Hepatocyte (in vitro differentiated cells): ENCODE data around the gene ACSL3. TPM values are rescaled to one million over a fixed set of nuclear protein-coding genes. Genes with fewer than 3 reads are reported as not detected.
A peak's percentile ranks its signal among the peaks of the same experiment; 100 is the strongest.

Experiments
- DNase-seq: peaks from one replicate; pipeline ENCODE4 v3.0.0-alpha.2; 2016; ENCODE audit warnings: low spot score
- H2AFZ ChIP-seq: fragments of 200-600 bp; sonication (generic); 2 replicates; pipeline ENCODE4 v1.6.0; 2016; ENCODE audit warnings: antibody characterized with exemption, mild to moderate bottlenecking
- H3K27ac ChIP-seq: fragments of 200-600 bp; sonication (generic); 2 replicates; pipeline ENCODE4 v1.5.1; 2016; ENCODE audit warnings: mild to moderate bottlenecking
- H3K27me3 ChIP-seq: fragments of 200-600 bp; sonication (generic); 2 replicates; pipeline ENCODE4 v1.6.1; 2016
- H3K36me3 ChIP-seq: fragments of 200-600 bp; sonication (generic); replicated peaks from 2 replicates; pipeline ENCODE4 v1.5.1; 2016; ENCODE audit warnings: low read depth; ENCODE audit not compliant: insufficient read depth
- H3K4me1 ChIP-seq: fragments of 200-600 bp; sonication (generic); 2 replicates; pipeline ENCODE4 v1.5.1; 2016; ENCODE audit warnings: mild to moderate bottlenecking, moderate library complexity; ENCODE audit not compliant: insufficient read depth
- H3K4me2 ChIP-seq: fragments of 200-600 bp; sonication (generic); 2 replicates; pipeline ENCODE4 v1.6.0; 2016
- H3K4me3 ChIP-seq: fragments of 200-600 bp; sonication (generic); 2 replicates; pipeline ENCODE4 v1.5.1; 2016; ENCODE audit warnings: mild to moderate bottlenecking
- H3K79me2 ChIP-seq: fragments of 200-600 bp; sonication (generic); 2 replicates; pipeline ENCODE4 v1.6.0; 2017; ENCODE audit warnings: mild to moderate bottlenecking
- H3K9me2 ChIP-seq: fragments of 200-600 bp; sonication (generic); replicated peaks from 2 replicates; pipeline ENCODE4 v1.6.0; 2017; ENCODE audit warnings: mild to moderate bottlenecking; ENCODE audit not compliant: insufficient read depth
- H3K9me3 ChIP-seq: fragments of 200-600 bp; sonication (generic); 2 replicates; pipeline ENCODE4 v1.5.1; 2016; ENCODE audit warnings: low read depth, mild to moderate bottlenecking
- H4K20me1 ChIP-seq: fragments of 200-600 bp; sonication (generic); 2 replicates; pipeline ENCODE4 v1.6.0; 2016; ENCODE audit warnings: mild to moderate bottlenecking; ENCODE audit not compliant: insufficient read depth, poor library complexity, severe bottlenecking
- EZH2 ChIP-seq: fragments of 200-600 bp; sonication (generic); IDR thresholded peaks from 2 replicates; pipeline ENCODE4 v1.6.1; 2016; ENCODE audit warnings: antibody characterized with exemption, mild to moderate bottlenecking, borderline replicate concordance
- EZH2phosphoT487 ChIP-seq: fragments of 200-600 bp; sonication (generic); IDR thresholded peaks from one replicate; pipeline ENCODE4 v1.6.1; 2018; ENCODE audit warnings: antibody characterized with exemption, mild to moderate bottlenecking, low read depth, moderate library complexity; ENCODE audit not compliant: unreplicated experiment, severe bottlenecking
- WGBS: methylation state at CpG from one replicate; pipeline ENCODE4 v1.1.6; 2016; ENCODE audit warnings: low lambda C conversion rate; ENCODE audit errors: missing lambda C conversion rate; 5-methylcytosine and 5-hydroxymethylcytosine counted together
- polyA plus RNA-seq: library from polyadenylated mRNA; unstranded; fragments of >200 nt; fragmentation: Nextera tagmentation; extraction: Ambion mirVana; gene quantifications from 2 replicates; pipeline ENCODE4 v1.2.1, GENCODE V29; 2016
- total RNA-seq: library from RNA; depleted of rRNA; stranded (reverse); fragments of >200 nt; gene quantifications from 2 replicates; pipeline ENCODE4 v1.2.3, GENCODE V29; 2014
- TF ChIP-seq, protein P1 (sequence below): fragments of 200-600 bp; sonication (generic); IDR thresholded peaks from 2 replicates; pipeline ENCODE4 v1.5.1; 2016; ENCODE audit warnings: antibody characterized with exemption, mild to moderate bottlenecking; ENCODE audit not compliant: poor library complexity

Gene ACSL3
- total and polyA plus RNA-seq, 2 experiments from 2014 or later: 82.1 to 133 TPM

- DNase-seq: no peak
- H3K9me3 ChIP-seq: no peaks in the 10 kb centered on the region
- H3K4me1 ChIP-seq: no peaks in the 10 kb centered on the region
- no peak overlapping the region for H3K4me3 ChIP-seq
- H3K36me3 ChIP-seq: no peaks in the 10 kb centered on the region
- TF ChIP-seq, protein P1, sequence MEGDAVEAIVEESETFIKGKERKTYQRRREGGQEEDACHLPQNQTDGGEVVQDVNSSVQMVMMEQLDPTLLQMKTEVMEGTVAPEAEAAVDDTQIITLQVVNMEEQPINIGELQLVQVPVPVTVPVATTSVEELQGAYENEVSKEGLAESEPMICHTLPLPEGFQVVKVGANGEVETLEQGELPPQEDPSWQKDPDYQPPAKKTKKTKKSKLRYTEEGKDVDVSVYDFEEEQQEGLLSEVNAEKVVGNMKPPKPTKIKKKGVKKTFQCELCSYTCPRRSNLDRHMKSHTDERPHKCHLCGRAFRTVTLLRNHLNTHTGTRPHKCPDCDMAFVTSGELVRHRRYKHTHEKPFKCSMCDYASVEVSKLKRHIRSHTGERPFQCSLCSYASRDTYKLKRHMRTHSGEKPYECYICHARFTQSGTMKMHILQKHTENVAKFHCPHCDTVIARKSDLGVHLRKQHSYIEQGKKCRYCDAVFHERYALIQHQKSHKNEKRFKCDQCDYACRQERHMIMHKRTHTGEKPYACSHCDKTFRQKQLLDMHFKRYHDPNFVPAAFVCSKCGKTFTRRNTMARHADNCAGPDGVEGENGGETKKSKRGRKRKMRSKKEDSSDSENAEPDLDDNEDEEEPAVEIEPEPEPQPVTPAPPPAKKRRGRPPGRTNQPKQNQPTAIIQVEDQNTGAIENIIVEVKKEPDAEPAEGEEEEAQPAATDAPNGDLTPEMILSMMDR: no peak
- TF ChIP-seq EZH2 (no peak), EZH2phosphoT487 (no peak)
- H3K4me2 ChIP-seq: no peak overlapping the region
- no peak overlapping the region for H3K27ac ChIP-seq
- no peaks in the 10 kb centered on the region for H3K9me2 ChIP-seq
- no peaks in the 10 kb centered on the region for H3K27me3 ChIP-seq
- H3K79me2 ChIP-seq: no peaks in the 10 kb centered on the region
- WGBS: 77% methylated on average over 6 of the region's 6 CpGs
- H4K20me1 ChIP-seq: no peaks in the 10 kb centered on the region
- H2AFZ ChIP-seq: no peak overlapping the region
These were observed 107.8 kb downstream of the ACSL3 start for GRCh38 chr2:222968550-222969155.

- Histone ChIP-seq H3K4me3 (no peak overlapping the region), H3K27me3 (no peaks in the 10 kb centered on the region), H4K20me1 (no peaks in the 10 kb centered on the region), H3K27ac (no peak overlapping the region), H3K36me3 (no peaks in the 10 kb centered on the region), H3K4me2 (no peak overlapping the region), H3K9me2 (no peaks in the 10 kb centered on the region), H3K79me2 (no peaks in the 10 kb centered on the region), H2AFZ (no peak overlapping the region), H3K9me3 (no peaks in the 10 kb centered on the region), H3K4me1 (no peaks in the 10 kb centered on the region)
- DNase-seq: peak; percentile 12
- TF ChIP-seq EZH2phosphoT487: no peak
- TF ChIP-seq EZH2: no peak
- TF ChIP-seq, protein P1: no peak
- 74% methylated on average over 3 of the region's 3 CpGs for WGBS
These were observed 108.7 kb downstream of the ACSL3 start for GRCh38 chr2:222969491-222969890.

DNA sequence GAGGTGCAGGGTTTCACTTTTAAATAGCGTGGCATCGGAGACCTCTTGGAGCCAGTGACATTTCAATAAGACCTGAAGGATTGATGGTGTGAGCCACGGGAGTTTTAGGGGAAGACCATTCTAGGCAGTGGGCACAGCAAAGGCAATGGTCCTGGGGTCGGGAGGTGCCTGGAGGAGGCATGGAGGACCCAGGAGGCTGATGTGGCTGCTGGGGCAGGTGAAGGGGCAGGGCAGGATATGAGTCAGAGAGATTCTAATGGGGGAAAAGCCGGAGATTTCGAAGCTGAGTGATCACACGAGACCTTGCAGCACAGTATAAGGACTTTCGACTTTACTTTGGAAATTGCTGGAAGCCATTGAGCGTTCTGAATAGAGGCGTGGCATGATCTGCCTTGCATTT lies 111.6 kb downstream of the ACSL3 start:
- H2AFZ ChIP-seq: no peak overlapping the region
- no peaks in the 10 kb centered on the region for H3K27me3 ChIP-seq
- H3K4me2 ChIP-seq: no peak overlapping the region
- no peaks in the 10 kb centered on the region for H3K9me2 ChIP-seq
- H3K9me3 ChIP-seq: no peaks in the 10 kb centered on the region
- no peak for DNase-seq
- no peaks in the 10 kb centered on the region for H3K36me3 ChIP-seq
- TF ChIP-seq EZH2phosphoT487: no peak
- no peak for TF ChIP-seq EZH2
- TF ChIP-seq, protein P1: no peak
- 93% methylated on average over 9 of the region's 10 CpGs for WGBS
- H3K79me2 ChIP-seq: no peaks in the 10 kb centered on the region
- H3K4me3 ChIP-seq: no peak overlapping the region
- H3K4me1 ChIP-seq: no peaks in the 10 kb centered on the region
- no peak overlapping the region for H3K27ac ChIP-seq
- H4K20me1 ChIP-seq: no peaks in the 10 kb centered on the region
